ENCODE measurements around the gene TRMT5.

The TRMT5 gene, protein sequence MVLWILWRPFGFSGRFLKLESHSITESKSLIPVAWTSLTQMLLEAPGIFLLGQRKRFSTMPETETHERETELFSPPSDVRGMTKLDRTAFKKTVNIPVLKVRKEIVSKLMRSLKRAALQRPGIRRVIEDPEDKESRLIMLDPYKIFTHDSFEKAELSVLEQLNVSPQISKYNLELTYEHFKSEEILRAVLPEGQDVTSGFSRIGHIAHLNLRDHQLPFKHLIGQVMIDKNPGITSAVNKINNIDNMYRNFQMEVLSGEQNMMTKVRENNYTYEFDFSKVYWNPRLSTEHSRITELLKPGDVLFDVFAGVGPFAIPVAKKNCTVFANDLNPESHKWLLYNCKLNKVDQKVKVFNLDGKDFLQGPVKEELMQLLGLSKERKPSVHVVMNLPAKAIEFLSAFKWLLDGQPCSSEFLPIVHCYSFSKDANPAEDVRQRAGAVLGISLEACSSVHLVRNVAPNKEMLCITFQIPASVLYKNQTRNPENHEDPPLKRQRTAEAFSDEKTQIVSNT

DNA sequence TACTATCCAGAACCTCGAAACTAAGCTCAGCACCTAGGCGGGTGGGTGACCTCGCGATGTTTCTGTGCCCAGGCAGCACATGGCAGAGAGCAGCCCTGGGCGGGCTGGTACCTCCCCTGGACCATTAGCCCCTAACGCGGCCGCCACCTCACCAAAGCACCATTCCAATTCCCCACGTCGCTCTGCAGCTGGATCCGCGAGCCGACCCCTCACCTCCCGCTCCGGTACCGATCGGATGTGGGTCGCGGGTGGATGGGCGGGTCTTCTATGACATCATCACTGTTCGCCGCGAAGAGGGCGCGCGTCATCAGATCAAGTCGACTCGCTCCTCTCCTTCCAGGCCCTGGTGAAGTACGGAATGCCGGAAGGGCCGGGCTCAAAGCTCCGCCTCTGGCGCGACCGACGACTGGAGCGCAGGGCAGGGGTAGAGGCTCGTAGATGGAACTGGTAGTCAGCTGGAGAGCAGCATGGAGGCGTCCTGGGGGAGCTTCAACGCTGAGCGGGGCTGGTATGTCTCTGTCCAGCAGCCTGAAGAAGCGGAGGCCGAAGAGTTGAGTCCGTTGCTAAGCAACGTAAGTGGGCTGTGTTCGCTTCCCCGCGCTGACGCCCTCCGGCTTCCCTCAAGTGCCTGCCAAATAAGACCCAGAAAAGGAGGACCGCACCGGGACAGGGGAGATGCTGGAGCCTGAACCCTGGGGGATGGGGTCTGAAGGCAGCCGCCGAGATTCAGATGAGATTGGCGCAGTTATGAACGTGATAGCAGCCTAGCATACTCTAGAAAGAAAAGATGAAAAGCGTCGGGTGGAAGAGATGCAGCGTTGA, at the start of gene TRMT5, which contains the start of gene SLC38A6:
TSS of gene TRMT5 (minus strand) at position 269 of the 822 bp plus-strand sequence. CDS start at position 163, 106 bp downstream.
TSS of gene SLC38A6 (plus strand) at position 435 of the 822 bp plus-strand sequence. CDS start at position 468, 33 bp downstream.
- peak; percentile 94 for DNase-seq (ENCODE audit: low spot score)
- CTCF ChIA-PET: interaction anchor here (1.2 kb wide), 1 partner anchor 259 kb away, joined by 8 read pairs; no protein-coding TSS in a partner anchor
- peak within 1 kb of the TSS; percentile 83 for H3K27ac ChIP-seq
- TF ChIP-seq, protein P1, sequence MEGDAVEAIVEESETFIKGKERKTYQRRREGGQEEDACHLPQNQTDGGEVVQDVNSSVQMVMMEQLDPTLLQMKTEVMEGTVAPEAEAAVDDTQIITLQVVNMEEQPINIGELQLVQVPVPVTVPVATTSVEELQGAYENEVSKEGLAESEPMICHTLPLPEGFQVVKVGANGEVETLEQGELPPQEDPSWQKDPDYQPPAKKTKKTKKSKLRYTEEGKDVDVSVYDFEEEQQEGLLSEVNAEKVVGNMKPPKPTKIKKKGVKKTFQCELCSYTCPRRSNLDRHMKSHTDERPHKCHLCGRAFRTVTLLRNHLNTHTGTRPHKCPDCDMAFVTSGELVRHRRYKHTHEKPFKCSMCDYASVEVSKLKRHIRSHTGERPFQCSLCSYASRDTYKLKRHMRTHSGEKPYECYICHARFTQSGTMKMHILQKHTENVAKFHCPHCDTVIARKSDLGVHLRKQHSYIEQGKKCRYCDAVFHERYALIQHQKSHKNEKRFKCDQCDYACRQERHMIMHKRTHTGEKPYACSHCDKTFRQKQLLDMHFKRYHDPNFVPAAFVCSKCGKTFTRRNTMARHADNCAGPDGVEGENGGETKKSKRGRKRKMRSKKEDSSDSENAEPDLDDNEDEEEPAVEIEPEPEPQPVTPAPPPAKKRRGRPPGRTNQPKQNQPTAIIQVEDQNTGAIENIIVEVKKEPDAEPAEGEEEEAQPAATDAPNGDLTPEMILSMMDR (conservative IDR thresholded peaks at IDR 0.05; ENCODE audit: low read depth): no peak
- POLR2A ChIA-PET (ENCODE audit: low non-redundant PET): interaction anchor here (0.7 kb wide), 1 partner anchor 331 kb away, joined by 3 read pairs; no protein-coding TSS in a partner anchor

DNA sequence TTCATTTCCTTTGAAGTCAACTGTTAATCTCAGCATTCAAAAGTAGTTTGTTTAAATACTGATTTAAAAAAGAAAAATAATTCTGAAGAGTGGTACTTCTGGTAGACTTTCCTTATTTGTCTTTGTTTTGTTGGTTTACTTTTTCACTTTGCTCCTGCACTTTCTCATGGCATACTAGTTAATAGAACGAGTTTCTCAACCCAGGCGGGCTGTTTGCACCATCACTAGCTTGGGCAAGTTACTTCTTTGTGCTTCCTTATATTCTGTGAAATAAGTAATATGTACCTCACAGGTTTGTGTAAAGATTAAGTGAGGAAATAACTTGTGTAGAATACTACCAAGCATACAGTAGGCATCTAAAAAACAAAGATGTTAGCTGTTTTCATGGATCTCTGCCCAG, 45.6 kb upstream of the TRMT5 start:
- H3K27ac ChIP-seq: no peak overlapping the region
- TF ChIP-seq, protein P1 (conservative IDR thresholded peaks at IDR 0.05; ENCODE audit: low read depth): no peak
- ChIA-PET CTCF (interaction anchor here (0.6 to 2.6 kb wide), 5 partner anchors 11 to 722 kb away, joined by 3 to 8 read pairs (median 5); no protein-coding TSS in a partner anchor), POLR2A (ENCODE audit: low non-redundant PET) (interaction anchor here (0.6 kb wide), 1 partner anchor 778 kb away, joined by 3 read pairs; the partner anchor contains the start of gene PPM1A)
- no peak for DNase-seq (ENCODE audit: low spot score)

DNA sequence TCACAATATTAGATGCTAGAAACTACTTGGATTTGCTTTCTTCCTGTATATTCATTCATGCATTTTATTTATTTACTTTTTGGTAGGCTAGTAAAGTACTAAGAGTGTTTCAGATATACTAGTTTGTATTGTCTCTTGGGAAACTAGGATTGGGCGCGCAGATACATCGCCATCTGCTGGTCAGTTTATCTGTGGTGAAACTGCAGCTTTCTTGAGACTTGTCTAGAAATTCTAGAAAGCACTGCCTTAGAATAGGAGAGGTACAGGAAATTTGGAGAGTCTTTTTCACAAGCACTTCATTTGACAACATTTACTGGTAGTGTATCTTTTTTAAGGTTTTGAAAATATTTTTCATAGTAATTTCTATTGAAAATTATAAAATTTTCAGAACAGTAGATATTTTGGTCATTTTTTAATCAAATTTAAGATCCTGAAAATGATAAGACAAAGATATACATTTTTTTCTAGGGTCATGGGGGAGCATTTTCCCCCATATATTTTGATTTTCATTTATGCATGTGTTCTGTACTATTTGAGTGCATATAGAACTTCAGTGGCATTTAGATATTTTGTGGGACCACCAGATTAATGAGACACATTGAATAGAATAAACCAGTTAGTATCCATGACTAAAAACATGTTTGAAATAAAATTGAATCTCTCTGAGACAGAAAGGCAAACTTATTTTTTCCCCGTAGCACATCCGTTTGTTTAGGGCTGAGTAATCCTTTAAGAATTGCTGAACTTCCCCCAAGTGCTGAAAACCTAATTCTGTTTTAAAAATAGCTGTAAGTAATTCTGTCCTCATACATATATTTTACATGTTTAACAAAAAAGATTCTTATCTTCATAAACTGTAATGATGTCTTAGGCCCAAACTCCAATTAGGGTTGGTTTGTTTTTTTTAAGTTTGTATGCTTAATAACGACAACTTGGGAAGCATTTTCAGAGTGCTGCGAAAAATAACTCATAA, 44.7 kb upstream of the TRMT5 start:
- TF ChIP-seq, protein P1 (conservative IDR thresholded peaks at IDR 0.05; ENCODE audit: low read depth): peak; percentile 94
- H3K27ac ChIP-seq: no peak overlapping the region
- ChIA-PET CTCF (interaction anchor here (0.5 to 2.6 kb wide), 8 partner anchors 9 to 723 kb away, joined by 3 to 8 read pairs (median 4); no protein-coding TSS in a partner anchor), POLR2A (ENCODE audit: low non-redundant PET) (interaction anchor here (0.6 kb wide), 1 partner anchor 777 kb away, joined by 3 read pairs; the partner anchor contains the start of gene PPM1A)
- peak; percentile 39 for DNase-seq (ENCODE audit: low spot score)

DNA sequence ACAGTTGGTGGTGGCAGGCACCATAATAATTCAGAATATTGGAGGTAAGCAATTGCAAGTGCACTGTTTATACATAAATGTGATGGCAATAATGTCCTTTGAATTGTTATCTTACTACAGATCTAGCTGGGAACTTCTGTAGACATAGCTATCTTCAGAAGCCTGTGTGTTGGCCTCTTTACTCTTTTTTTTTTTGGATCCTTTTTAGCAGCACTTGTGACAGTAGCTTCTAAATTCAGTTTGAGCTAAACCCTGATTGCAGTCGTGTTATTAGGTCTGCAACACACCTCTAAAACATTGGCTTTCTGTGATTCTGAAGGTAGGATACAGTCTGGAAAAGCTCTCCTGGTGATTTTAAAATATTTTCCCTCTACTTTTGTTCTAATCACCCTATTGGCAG, 38.7 kb upstream of the TRMT5 start:
- no peak for DNase-seq (ENCODE audit: low spot score)
- TF ChIP-seq, protein P1 (conservative IDR thresholded peaks at IDR 0.05; ENCODE audit: low read depth): no peak
- H3K27ac ChIP-seq: no peak overlapping the region
- ChIA-PET POLR2A (ENCODE audit: low non-redundant PET) (no interaction called here), CTCF (interaction anchor here (0.6 to 0.7 kb wide), 2 partner anchors 11 to 193 kb away, joined by 3 to 4 read pairs; no protein-coding TSS in a partner anchor)

DNA sequence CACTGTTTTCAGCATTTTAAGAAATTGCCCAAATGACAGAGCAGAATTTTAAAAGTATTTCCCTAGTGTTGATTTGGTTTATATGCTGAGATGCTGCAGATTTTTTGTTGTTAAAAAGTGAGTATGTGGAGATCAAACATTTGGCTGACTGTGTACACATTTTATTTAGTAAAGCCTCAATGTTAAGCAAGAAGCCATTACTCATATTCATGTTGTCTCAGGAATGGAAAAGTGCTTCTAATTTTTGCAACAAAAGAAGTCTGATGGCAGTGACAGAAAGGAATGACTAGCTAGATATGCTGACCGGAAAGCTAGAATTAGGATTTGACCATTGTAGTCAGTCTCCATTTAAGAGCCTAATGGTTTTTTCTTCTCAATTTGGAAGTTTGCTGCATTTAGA, 22.7 kb upstream of the TRMT5 start:
- CTCF ChIA-PET: no interaction called here
- POLR2A ChIA-PET (ENCODE audit: low non-redundant PET): no interaction called here
- no peak for DNase-seq (ENCODE audit: low spot score)
- TF ChIP-seq, protein P1 (conservative IDR thresholded peaks at IDR 0.05; ENCODE audit: low read depth): no peak
- H3K27ac ChIP-seq: no peak overlapping the region

Data from RWPE1 (cell line).